Measurements from ENCODE around the gene TXNRD3.

DNA sequence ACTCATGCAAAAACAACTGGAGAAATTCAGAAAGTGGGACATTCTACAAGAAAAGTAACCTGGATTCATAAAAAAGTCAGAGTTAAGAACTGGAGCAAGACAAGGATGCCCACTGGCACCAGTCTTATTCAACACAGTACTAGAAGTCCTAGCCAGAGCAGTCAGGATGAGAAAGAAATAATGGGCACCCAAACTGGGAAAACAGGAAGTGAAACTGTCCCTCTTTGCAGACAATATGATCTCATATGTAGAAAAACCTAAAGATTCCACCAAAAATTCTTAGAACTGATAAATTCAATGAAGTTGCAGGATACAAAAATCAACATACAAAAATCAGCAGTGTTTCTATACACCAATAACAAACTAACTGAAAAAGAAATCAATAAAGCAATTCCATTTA, 37.4 kb downstream of the TXNRD3 start:
- TF ChIP-seq, protein P1, sequence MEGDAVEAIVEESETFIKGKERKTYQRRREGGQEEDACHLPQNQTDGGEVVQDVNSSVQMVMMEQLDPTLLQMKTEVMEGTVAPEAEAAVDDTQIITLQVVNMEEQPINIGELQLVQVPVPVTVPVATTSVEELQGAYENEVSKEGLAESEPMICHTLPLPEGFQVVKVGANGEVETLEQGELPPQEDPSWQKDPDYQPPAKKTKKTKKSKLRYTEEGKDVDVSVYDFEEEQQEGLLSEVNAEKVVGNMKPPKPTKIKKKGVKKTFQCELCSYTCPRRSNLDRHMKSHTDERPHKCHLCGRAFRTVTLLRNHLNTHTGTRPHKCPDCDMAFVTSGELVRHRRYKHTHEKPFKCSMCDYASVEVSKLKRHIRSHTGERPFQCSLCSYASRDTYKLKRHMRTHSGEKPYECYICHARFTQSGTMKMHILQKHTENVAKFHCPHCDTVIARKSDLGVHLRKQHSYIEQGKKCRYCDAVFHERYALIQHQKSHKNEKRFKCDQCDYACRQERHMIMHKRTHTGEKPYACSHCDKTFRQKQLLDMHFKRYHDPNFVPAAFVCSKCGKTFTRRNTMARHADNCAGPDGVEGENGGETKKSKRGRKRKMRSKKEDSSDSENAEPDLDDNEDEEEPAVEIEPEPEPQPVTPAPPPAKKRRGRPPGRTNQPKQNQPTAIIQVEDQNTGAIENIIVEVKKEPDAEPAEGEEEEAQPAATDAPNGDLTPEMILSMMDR (IDR thresholded peaks at IDR 0.05) = no peak
- TF ChIP-seq POLR2A (IDR thresholded peaks at IDR 0.05) = no peak
